ENCODE results near the gene MOSMO.
"Not testable (repeated sequence)": the region's sequence is repeated elsewhere in the genome, so short reads cannot be mapped to it uniquely, and the experiment has no call there.

MOSMO gene

DNA sequence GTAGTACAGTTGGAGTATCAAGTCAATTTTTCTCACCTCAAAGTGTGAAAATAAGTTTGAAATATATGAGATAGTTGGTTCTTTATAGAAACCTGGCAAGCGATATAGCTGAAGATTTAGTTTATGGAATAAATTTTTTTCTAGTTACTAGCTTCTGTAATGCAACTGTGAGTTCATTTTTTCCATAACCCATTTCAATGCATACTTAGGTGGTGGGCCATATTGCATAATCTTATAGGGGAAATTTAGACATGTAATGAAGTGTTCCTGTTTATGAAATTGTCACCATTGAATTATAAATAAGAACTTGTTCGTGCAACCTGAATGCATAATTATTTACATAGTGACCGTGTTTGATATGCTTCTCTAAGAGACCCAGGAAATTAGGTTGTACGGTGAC, 9.0 kb downstream of the MOSMO start:
- Histone ChIP-seq H3K4me3 (ENCODE audit: low read length) (no peak overlapping the region), H3K36me3 (replicated peaks; ENCODE audit: low read depth, low read length) (no peaks in the 10 kb centered on the region), H3K79me2 (ENCODE audit: low read length) (peaks cover 90% of the 10 kb centered on the region), H3K9me3 (ENCODE audit: insufficient read depth, low read length) (no peaks in the 10 kb centered on the region), H3K4me1 (ENCODE audit: low read length) (peaks cover 40% of the 10 kb centered on the region), H3K27me3 (ENCODE audit: low read depth, low read length) (peaks cover 14% of the 10 kb centered on the region), H3K27ac (ENCODE audit: low read length) (no peak overlapping the region), H3K9ac (ENCODE audit: low read length) (no peak overlapping the region), H2AFZ (ENCODE audit: low read depth, low read length) (no peak overlapping the region), H3K4me2 (ENCODE audit: low read length) (no peak overlapping the region), H4K20me1 (ENCODE audit: insufficient read depth, low read length) (peaks cover 75% of the 10 kb centered on the region)
- TF ChIP-seq EZH2phosphoT487 (IDR thresholded peaks at IDR 0.05; ENCODE audit: low read depth), result no peak
- TF ChIP-seq, protein P1, sequence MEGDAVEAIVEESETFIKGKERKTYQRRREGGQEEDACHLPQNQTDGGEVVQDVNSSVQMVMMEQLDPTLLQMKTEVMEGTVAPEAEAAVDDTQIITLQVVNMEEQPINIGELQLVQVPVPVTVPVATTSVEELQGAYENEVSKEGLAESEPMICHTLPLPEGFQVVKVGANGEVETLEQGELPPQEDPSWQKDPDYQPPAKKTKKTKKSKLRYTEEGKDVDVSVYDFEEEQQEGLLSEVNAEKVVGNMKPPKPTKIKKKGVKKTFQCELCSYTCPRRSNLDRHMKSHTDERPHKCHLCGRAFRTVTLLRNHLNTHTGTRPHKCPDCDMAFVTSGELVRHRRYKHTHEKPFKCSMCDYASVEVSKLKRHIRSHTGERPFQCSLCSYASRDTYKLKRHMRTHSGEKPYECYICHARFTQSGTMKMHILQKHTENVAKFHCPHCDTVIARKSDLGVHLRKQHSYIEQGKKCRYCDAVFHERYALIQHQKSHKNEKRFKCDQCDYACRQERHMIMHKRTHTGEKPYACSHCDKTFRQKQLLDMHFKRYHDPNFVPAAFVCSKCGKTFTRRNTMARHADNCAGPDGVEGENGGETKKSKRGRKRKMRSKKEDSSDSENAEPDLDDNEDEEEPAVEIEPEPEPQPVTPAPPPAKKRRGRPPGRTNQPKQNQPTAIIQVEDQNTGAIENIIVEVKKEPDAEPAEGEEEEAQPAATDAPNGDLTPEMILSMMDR (IDR thresholded peaks at IDR 0.05; ENCODE audit: low read depth, low read length), result no peak

- H3K27ac ChIP-seq (ENCODE audit: low read length), result no peak overlapping the region
- peaks cover 89% of the 10 kb centered on the region for H3K79me2 ChIP-seq (ENCODE audit: low read length)
- peaks cover 24% of the 10 kb centered on the region for H3K4me1 ChIP-seq (ENCODE audit: low read length)
- no peak for TF ChIP-seq EZH2phosphoT487 (IDR thresholded peaks at IDR 0.05; ENCODE audit: low read depth)
- TF ChIP-seq, protein P1 (IDR thresholded peaks at IDR 0.05; ENCODE audit: low read depth, low read length), result no peak
- peaks cover 14% of the 10 kb centered on the region for H3K27me3 ChIP-seq (ENCODE audit: low read depth, low read length)
- H4K20me1 ChIP-seq (ENCODE audit: insufficient read depth, low read length), result peaks cover 69% of the 10 kb centered on the region
- H3K4me3 ChIP-seq (ENCODE audit: low read length), result no peak overlapping the region
- H3K36me3 ChIP-seq (replicated peaks; ENCODE audit: low read depth, low read length), result no peaks in the 10 kb centered on the region
- no peak overlapping the region for H3K4me2 ChIP-seq (ENCODE audit: low read length)
- no peaks in the 10 kb centered on the region for H3K9me3 ChIP-seq (ENCODE audit: insufficient read depth, low read length)
- no peak overlapping the region for H3K9ac ChIP-seq (ENCODE audit: low read length)
- no peak overlapping the region for H2AFZ ChIP-seq (ENCODE audit: low read depth, low read length)
Observed at GRCh38 chr16:22018559-22018958, 10.6 kb downstream of the MOSMO start.

DNA sequence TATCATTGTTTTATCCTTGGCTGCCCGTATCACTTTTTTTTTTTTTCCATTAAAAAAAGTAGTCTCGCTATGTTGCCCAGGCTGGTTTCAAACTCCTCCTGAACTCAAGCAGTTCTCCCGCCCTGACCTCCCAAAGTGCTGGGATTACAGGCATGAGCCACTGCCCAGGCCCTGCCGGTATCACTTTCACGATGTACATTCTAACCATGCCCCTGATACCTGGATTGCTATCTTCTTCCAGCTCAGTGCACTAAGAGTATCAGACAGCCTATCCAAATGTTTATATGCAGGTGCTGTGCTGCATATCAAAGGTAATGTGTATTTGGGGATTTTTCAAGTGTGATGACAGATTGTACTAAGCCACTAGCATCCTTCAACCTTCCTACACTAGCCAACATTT, 14.2 kb downstream of the MOSMO start:
- peaks cover 17% of the 10 kb centered on the region for H3K4me1 ChIP-seq (ENCODE audit: low read length)

GRCh38 chr16:22023505-22023904, 15.6 kb downstream of the MOSMO start:
- Histone ChIP-seq H3K4me2 (ENCODE audit: low read length) (no peak overlapping the region), H3K27me3 (ENCODE audit: low read depth, low read length) (no peaks in the 10 kb centered on the region), H3K4me3 (ENCODE audit: low read length) (no peak overlapping the region), H3K9me3 (ENCODE audit: insufficient read depth, low read length) (no peaks in the 10 kb centered on the region), H2AFZ (ENCODE audit: low read depth, low read length) (no peak overlapping the region), H3K27ac (ENCODE audit: low read length) (no peak overlapping the region), H4K20me1 (ENCODE audit: insufficient read depth, low read length) (peaks cover 24% of the 10 kb centered on the region; the same call in 1 of the 2 replicates), H3K79me2 (ENCODE audit: low read length) (peaks cover 75% of the 10 kb centered on the region), H3K36me3 (replicated peaks; ENCODE audit: low read depth, low read length) (no peaks in the 10 kb centered on the region), H3K9ac (ENCODE audit: low read length) (no peak overlapping the region), H3K4me1 (ENCODE audit: low read length) (peaks cover 27% of the 10 kb centered on the region)
- TF ChIP-seq, protein P1 (IDR thresholded peaks at IDR 0.05; ENCODE audit: low read depth, low read length), result no peak
- no peak for TF ChIP-seq EZH2phosphoT487 (IDR thresholded peaks at IDR 0.05; ENCODE audit: low read depth)

More for the DNA sequence above, 14.2 kb downstream of the MOSMO start:
- H3K4me2 ChIP-seq (ENCODE audit: low read length), result no peak overlapping the region
- H3K9me3 ChIP-seq (ENCODE audit: insufficient read depth, low read length), result no peaks in the 10 kb centered on the region
- H2AFZ ChIP-seq (ENCODE audit: low read depth, low read length), result no peak overlapping the region
- H3K36me3 ChIP-seq (replicated peaks; ENCODE audit: low read depth, low read length), result no peaks in the 10 kb centered on the region
- H3K27me3 ChIP-seq (ENCODE audit: low read depth, low read length), result no peaks in the 10 kb centered on the region
- H3K27ac ChIP-seq (ENCODE audit: low read length), result no peak overlapping the region
- H3K9ac ChIP-seq (ENCODE audit: low read length), result no peak overlapping the region
- TF ChIP-seq, protein P1 (IDR thresholded peaks at IDR 0.05; ENCODE audit: low read depth, low read length), result no peak
- no peak for TF ChIP-seq EZH2phosphoT487 (IDR thresholded peaks at IDR 0.05; ENCODE audit: low read depth)
- H4K20me1 ChIP-seq (ENCODE audit: insufficient read depth, low read length), result peaks cover 36% of the 10 kb centered on the region; the same call in 1 of the 2 replicates
- no peak overlapping the region for H3K4me3 ChIP-seq (ENCODE audit: low read length)
- peaks cover 79% of the 10 kb centered on the region for H3K79me2 ChIP-seq (ENCODE audit: low read length)

DNA sequence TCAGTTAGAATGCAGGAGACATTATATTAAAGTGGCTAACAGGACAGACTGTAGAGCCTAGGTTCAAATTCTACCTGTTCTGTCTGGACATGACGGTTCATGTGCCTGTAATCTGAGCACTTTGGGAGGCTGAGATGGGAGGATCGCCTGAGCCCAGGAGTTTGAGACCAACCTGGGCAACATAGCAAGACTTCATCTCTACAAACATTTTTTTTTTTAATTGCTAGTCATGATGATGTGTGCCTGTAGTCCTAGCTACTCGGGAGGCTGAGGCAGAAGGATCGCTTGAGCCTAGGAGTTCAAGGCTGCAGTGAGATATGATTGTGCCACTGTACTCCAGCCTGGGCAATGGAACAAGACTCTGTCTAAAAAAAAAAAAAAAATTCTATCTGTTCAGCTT, 16.9 kb downstream of the MOSMO start:
- H3K36me3 ChIP-seq (replicated peaks; ENCODE audit: low read depth, low read length); H3K27ac ChIP-seq (ENCODE audit: low read length); H3K9me3 ChIP-seq (ENCODE audit: insufficient read depth, low read length); H3K4me3 ChIP-seq (ENCODE audit: low read length); H3K4me2 ChIP-seq (ENCODE audit: low read length); H3K27me3 ChIP-seq (ENCODE audit: low read depth, low read length); H2AFZ ChIP-seq (ENCODE audit: low read depth, low read length); H3K9ac ChIP-seq (ENCODE audit: low read length): not testable (repeated sequence)
- H3K4me1 ChIP-seq (ENCODE audit: low read length), result peaks cover 27% of the 10 kb centered on the region
- peaks cover 20% of the 10 kb centered on the region; the same call in 1 of the 2 replicates for H4K20me1 ChIP-seq (ENCODE audit: insufficient read depth, low read length)
- peaks cover 69% of the 10 kb centered on the region for H3K79me2 ChIP-seq (ENCODE audit: low read length)
